AG04450 (cell line): ENCODE results near the gene EPN1. TPM values are rescaled to one million over a fixed set of nuclear protein-coding genes. Genes with fewer than 3 reads are reported as not detected.

Source experiments
- CTCF ChIA-PET: fragments of 300-600, 350-600 bp; formaldehyde crosslinking; extraction: SDS; loops from one replicate; lab custom pipeline; 2022; ENCODE audit warnings: antibody characterized with exemption, inconsistent platforms; lab: Charles Lee
- POLR2A ChIA-PET: fragments of 350-600 bp; formaldehyde crosslinking; extraction: SDS; loops from one replicate; lab custom pipeline; 2021; ENCODE audit warnings: antibody characterized with exemption, inconsistent platforms; lab: Yijun Ruan, JAX
- DNase-seq: peaks from one replicate; pipeline ENCODE4 v3.0.0-alpha.2; 2011; ENCODE audit warnings: low read depth, low spot score
- H3K27ac ChIP-seq: one replicate; pipeline ENCODE4 v1.5.1; 2012; ENCODE audit warnings: low read depth, low read length, control low read depth
- H3K27me3 ChIP-seq: one replicate; pipeline ENCODE4 v1.6.0; 2012; ENCODE audit warnings: low read length; ENCODE audit not compliant: control insufficient read depth, insufficient read depth
- H3K4me3 ChIP-seq: 2 replicates; pipeline ENCODE4 v1.5.1; 2011; ENCODE audit warnings: mild to moderate bottlenecking, low read depth, low read length, control low read depth
- H3K9me3 ChIP-seq: 2 replicates; pipeline ENCODE4 v1.5.1; 2012; ENCODE audit warnings: low read length; ENCODE audit not compliant: control insufficient read depth, insufficient read depth
- polyA plus RNA-seq: library from polyadenylated mRNA; depleted of rRNA; stranded (reverse); fragments of >200 nt; gene quantifications from 2 replicates; pipeline ENCODE4 v1.2.3, GENCODE V29; 2011
- TF ChIP-seq, protein P1 (sequence below): IDR thresholded peaks from 2 replicates; pipeline ENCODE4 v1.5.1; 2011; ENCODE audit warnings: low read depth, low read length, control low read depth, inconsistent platforms

The EPN1 gene
- polyA plus RNA-seq, 1 experiment: 32.1 TPM

DNA sequence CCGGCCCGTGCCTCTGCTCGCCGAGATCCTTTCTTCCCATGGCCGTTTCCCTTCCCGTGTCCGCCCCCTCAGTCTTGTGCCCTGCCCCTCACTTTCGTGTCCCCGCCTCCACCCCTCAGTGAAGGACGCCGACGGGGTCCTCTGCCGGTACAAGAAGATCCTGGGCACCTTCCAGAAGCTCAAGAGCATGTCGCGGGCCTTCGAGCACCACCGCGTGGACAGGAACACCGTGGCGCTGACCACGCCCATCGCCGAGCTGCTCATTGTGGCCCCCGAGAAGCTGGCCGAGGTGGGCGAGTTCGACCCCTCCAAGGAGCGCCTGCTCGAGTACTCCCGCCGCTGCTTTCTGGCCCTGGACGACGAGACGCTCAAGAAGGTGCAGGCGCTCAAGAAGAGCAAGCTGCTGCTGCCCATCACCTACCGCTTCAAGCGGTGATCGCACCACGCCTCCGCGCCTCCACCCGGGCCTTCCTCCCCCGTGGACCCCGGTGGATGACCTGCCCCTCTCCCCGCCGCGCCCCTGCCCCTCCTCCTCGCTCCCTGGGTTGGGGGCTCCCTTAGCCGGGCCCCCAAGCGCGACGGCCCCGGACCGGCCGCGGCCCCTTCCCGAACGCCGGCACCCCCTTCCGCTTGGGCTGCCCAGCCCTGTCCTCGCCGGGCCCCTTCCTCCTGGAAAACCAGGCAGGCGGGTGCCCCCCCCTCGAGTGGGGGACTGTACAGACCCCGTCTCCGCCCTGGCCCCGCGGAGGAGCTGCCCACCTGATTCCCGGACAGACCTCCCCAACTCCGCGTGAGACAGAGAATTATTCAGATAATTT lies 22.5 kb upstream of the EPN1 start:
- H3K27me3 ChIP-seq: no peaks in the 10 kb centered on the region
- no peak overlapping the region for H3K27ac ChIP-seq
- no peak overlapping the region for H3K4me3 ChIP-seq
- TF ChIP-seq, protein P1, sequence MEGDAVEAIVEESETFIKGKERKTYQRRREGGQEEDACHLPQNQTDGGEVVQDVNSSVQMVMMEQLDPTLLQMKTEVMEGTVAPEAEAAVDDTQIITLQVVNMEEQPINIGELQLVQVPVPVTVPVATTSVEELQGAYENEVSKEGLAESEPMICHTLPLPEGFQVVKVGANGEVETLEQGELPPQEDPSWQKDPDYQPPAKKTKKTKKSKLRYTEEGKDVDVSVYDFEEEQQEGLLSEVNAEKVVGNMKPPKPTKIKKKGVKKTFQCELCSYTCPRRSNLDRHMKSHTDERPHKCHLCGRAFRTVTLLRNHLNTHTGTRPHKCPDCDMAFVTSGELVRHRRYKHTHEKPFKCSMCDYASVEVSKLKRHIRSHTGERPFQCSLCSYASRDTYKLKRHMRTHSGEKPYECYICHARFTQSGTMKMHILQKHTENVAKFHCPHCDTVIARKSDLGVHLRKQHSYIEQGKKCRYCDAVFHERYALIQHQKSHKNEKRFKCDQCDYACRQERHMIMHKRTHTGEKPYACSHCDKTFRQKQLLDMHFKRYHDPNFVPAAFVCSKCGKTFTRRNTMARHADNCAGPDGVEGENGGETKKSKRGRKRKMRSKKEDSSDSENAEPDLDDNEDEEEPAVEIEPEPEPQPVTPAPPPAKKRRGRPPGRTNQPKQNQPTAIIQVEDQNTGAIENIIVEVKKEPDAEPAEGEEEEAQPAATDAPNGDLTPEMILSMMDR: no peak
- H3K9me3 ChIP-seq: no peaks in the 10 kb centered on the region; the same call in 1 of the 2 replicates
- POLR2A ChIA-PET: interaction anchor here (0.7 kb wide), 1 partner anchor 16 kb away, joined by 4 read pairs; no protein-coding TSS in a partner anchor
- CTCF ChIA-PET: interaction anchor here (0.6 to 1.7 kb wide), 15 partner anchors 8 to 1253 kb away, joined by 3 to 16 read pairs (median 6); partner anchors contain the start of gene ZNF784
- no peak for DNase-seq

DNA sequence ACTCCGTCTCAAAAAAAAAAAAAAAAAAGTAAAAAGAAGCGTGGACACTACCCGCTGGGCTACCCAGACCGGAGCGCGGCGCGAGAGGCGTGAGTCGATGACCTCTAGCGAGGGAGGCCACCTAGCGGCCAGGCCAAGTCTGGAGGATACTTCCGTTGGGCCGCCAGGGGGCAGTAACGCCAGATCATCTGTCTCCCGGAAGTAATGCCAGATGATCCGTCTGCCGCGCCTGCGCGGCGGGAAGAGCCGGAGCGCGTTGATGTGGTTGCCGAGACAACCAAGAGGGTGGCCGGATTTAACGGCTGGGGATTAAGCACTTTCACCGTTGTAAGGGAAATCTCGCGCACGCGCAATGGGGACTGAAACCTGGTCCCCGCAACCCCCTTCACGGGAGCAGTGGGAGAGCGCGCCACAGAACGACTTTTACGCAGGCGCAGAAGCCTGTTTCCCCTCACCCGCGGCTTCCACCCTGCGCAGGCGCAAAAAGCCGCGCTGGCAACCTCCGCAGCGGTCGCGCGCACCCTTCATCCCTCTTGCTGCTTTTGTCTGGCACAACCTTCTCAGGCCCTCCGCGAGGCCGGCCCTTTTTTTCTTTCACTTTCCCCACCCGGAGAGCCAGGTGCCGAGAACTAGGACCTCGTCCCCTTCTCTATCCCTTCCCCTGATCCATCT lies 21.2 kb upstream of the EPN1 start:
- Histone ChIP-seq H3K4me3 (peak overlapping the region; percentile 92), H3K27me3 (no peaks in the 10 kb centered on the region), H3K9me3 (no peaks in the 10 kb centered on the region; the same call in 1 of the 2 replicates), H3K27ac (peak overlapping the region; percentile 97)
- ChIA-PET POLR2A (interaction anchor here (0.6 to 1.4 kb wide), 9 partner anchors 17 to 395 kb away, joined by 3 to 8 read pairs (median 4); partner anchors contain the start of genes FIZ1, ISOC2 and PPP6R1), CTCF (interaction anchor here (0.6 to 1.7 kb wide), 29 partner anchors 8 to 1516 kb away, joined by 3 to 20 read pairs (median 4); partner anchors contain the start of genes CNOT3 and ZNF784)
- peak; percentile 99 for DNase-seq
- TF ChIP-seq, protein P1: peak; percentile 100

DNA sequence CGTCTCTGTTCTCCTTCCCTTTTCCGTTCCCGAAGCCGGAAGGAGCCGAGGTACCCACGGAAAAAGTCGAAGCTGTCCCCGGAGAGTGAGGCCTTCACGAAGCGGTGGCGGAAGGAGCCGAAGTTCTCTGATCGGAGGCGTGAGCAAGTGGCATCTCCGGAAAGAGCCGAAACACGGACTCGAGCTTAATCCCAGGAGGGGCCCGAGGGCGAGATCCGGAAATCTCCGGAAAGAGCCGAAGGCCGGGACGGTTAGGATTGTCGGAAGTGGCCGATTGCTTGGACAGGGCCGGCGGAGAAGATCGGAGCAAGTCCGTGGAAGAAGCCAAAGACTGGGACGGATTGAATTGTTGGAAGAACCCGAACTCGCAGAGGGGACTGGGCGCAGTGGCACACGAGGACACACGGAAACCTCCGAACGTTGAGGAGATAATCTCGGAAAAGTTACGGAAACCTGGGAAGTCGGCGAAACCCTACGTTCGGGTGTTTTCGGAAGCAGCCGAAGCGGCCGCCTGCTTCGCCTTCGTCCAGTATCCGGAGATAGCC lies 20.6 kb upstream of the EPN1 start:
- H3K27ac ChIP-seq: peak overlapping the region; percentile 97
- DNase-seq: peak; percentile 99
- ChIA-PET CTCF (interaction anchor here (0.6 to 1.6 kb wide), 13 partner anchors 9 to 511 kb away, joined by 3 to 20 read pairs (median 3); no protein-coding TSS in a partner anchor), POLR2A (interaction anchor here (0.6 to 1.4 kb wide), 9 partner anchors 18 to 395 kb away, joined by 3 to 8 read pairs (median 3); partner anchors contain the start of genes FIZ1, ISOC2, PPP6R1 and ZNF784)
- no peaks in the 10 kb centered on the region for H3K27me3 ChIP-seq
- H3K9me3 ChIP-seq: no peaks in the 10 kb centered on the region; the same call in 1 of the 2 replicates
- TF ChIP-seq, protein P1: no peak
- H3K4me3 ChIP-seq: peak overlapping the region; percentile 92

DNA sequence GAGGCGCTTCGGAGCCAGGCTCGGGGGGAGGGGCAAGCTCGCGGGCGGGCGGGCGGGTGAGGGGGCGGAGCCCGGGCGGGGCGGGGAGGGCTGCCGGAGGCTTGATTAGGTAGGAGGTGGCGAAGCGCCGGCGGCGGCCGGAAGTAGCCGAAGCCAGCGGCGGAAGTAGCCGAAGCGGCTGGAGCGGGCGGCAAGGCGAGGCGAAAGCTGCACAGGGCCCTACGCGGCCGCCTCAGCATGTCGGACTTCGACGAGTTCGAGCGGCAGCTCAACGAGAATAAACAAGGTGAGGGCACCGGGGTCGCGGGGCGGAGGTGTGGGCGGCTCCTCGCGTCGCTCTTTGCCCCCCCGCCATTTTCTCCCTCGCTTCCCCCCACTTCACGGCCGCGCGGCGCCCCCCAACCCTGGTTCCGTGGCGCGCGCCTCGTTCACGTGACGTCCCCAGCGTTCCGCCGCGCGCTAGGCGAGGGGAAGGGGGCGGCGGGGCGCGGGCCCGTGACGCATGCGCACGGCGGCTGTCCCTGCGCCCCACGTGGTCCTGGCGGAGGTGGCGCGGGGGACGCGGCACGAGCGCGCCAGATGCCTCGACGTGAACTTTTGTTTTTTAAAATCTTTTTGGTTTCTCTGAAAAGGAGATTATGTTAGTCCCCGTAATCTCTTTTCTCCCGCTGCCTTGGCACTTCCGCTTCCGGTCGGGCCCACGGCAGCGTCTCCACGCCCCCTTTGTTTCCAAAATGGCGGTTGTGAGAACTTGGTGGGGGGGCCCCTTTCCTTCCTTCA lies 20.0 kb upstream of the EPN1 start, which contains the start of gene U2AF2:
Gene U2AF2, plus strand, starts transcription at position 168 of the 780 bp plus-strand sequence. Its CDS starts 70 bp downstream, at position 238.
- POLR2A ChIA-PET: interaction anchor here (0.7 to 1.4 kb wide), 8 partner anchors 18 to 396 kb away, joined by 3 to 8 read pairs (median 4); partner anchors contain the start of genes FIZ1, ISOC2, PPP6R1 and ZNF784
- TF ChIP-seq, protein P1: no peak
- H3K9me3 ChIP-seq: no peaks in the 10 kb centered on the region; the same call in 1 of the 2 replicates
- peak within 1 kb of the TSS; percentile 99 for H3K27ac ChIP-seq
- peak; percentile 84 for DNase-seq
- peak within 1 kb of the TSS; percentile 93 for H3K4me3 ChIP-seq
- CTCF ChIA-PET: interaction anchor here (0.6 to 1.6 kb wide), 12 partner anchors 9 to 512 kb away, joined by 3 to 20 read pairs (median 4); no protein-coding TSS in a partner anchor
- H3K27me3 ChIP-seq: no peaks in the 10 kb centered on the region
